ENCODE results near the gene KDELR3.

- peak in 1 of 3 donors; percentile 67 for TF ChIP-seq POLR2AphosphoS5 (IDR thresholded peaks at IDR 0.05)
- TF ChIP-seq POLR2A (IDR thresholded peaks at IDR 0.05): no peak
- TF ChIP-seq, protein P1, sequence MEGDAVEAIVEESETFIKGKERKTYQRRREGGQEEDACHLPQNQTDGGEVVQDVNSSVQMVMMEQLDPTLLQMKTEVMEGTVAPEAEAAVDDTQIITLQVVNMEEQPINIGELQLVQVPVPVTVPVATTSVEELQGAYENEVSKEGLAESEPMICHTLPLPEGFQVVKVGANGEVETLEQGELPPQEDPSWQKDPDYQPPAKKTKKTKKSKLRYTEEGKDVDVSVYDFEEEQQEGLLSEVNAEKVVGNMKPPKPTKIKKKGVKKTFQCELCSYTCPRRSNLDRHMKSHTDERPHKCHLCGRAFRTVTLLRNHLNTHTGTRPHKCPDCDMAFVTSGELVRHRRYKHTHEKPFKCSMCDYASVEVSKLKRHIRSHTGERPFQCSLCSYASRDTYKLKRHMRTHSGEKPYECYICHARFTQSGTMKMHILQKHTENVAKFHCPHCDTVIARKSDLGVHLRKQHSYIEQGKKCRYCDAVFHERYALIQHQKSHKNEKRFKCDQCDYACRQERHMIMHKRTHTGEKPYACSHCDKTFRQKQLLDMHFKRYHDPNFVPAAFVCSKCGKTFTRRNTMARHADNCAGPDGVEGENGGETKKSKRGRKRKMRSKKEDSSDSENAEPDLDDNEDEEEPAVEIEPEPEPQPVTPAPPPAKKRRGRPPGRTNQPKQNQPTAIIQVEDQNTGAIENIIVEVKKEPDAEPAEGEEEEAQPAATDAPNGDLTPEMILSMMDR (IDR thresholded peaks at IDR 0.05 in 8 of 11, conservative IDR thresholded peaks at IDR 0.05 in 3 of 11): no peak
Measured at GRCh38 chr22:38490915-38491314, 23.0 kb downstream of the KDELR3 start.

All from spleen (tissue), 7 donors.